Measurements from ENCODE around the gene SMARCC2. TPM values are rescaled to one million over a fixed set of nuclear protein-coding genes. Genes with fewer than 3 reads are reported as not detected.

Gene SMARCC2
- total and polyA plus RNA-seq, 2 of the 13 experiments (the other 11 are each of a cell fraction or from before 2014, with no cell fraction given) = 21.3 to 24.1 TPM

DNA sequence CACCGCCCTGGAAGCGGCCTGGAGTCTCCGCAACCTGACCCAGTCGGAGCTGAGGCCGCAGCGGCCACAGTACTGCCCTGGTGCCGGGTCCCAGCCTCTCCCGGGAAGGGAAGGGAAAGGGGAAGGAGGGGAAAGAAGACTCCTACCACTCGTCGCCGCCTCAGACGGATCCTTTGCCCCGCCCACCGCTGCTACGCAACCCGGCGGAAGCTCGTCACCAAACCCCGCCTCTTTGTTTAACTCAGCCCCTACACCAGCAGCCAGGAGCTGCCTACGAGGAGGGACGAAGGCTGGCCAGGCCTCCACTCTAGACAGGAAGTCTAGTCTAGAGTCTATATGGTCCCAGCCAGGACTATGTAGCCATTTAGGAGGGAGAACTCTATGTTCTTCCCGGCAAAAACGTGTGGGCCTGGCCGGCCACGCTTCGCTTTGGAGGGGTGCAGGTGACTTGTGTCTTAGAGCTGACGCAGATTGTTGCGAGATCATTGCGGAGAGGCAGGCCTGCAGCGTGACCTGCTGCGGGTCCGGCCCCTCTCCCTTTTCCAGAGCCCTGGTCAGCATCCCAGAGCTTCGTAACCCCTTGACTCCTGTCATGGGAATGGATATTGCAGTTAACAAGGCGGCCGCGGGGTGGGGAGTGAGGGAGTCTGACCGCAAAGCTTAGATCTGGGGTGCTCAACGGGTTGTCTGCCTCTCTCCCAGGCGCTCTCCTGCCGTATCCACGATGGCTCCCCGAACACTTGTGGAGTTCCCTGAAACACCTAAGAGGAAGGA, 32.7 kb upstream of the SMARCC2 start, which contains the start of gene RNF41 (continued):
- TF ChIP-seq, protein P1, sequence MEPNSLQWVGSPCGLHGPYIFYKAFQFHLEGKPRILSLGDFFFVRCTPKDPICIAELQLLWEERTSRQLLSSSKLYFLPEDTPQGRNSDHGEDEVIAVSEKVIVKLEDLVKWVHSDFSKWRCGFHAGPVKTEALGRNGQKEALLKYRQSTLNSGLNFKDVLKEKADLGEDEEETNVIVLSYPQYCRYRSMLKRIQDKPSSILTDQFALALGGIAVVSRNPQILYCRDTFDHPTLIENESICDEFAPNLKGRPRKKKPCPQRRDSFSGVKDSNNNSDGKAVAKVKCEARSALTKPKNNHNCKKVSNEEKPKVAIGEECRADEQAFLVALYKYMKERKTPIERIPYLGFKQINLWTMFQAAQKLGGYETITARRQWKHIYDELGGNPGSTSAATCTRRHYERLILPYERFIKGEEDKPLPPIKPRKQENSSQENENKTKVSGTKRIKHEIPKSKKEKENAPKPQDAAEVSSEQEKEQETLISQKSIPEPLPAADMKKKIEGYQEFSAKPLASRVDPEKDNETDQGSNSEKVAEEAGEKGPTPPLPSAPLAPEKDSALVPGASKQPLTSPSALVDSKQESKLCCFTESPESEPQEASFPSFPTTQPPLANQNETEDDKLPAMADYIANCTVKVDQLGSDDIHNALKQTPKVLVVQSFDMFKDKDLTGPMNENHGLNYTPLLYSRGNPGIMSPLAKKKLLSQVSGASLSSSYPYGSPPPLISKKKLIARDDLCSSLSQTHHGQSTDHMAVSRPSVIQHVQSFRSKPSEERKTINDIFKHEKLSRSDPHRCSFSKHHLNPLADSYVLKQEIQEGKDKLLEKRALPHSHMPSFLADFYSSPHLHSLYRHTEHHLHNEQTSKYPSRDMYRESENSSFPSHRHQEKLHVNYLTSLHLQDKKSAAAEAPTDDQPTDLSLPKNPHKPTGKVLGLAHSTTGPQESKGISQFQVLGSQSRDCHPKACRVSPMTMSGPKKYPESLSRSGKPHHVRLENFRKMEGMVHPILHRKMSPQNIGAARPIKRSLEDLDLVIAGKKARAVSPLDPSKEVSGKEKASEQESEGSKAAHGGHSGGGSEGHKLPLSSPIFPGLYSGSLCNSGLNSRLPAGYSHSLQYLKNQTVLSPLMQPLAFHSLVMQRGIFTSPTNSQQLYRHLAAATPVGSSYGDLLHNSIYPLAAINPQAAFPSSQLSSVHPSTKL (CRISPR knock-in tag; IDR thresholded peaks at IDR 0.05) = no peak; the same call in 1 of the 2 replicates
- TF ChIP-seq ZEB1 (IDR thresholded peaks at IDR 0.05; ENCODE audit: insufficient replicate concordance, low read depth) (no peak), ZBTB3 (CRISPR knock-in tag; IDR thresholded peaks at IDR 0.05; ENCODE audit: borderline replicate concordance, low read depth) (0 out of 2 replicates have a peak, but pooled peaks have one; percentile 60), FOXK2 (IDR thresholded peaks at IDR 0.05) (no peak), ATM (IDR thresholded peaks at IDR 0.05; ENCODE audit: borderline replicate concordance) (no peak), PITX1 (CRISPR knock-in tag; IDR thresholded peaks at IDR 0.05) (no peak; the same call in 1 of the 2 replicates), GFI1 (CRISPR knock-in tag; IDR thresholded peaks at IDR 0.05; ENCODE audit: borderline replicate concordance) (0 out of 2 replicates have a peak, but pooled peaks have one; percentile 27), ZNF674 (CRISPR knock-in tag; IDR thresholded peaks at IDR 0.05; ENCODE audit: low read depth) (no peak), MBNL3 (CRISPR knock-in tag; conservative IDR thresholded peaks at IDR 0.05) (no peak), JUND (CRISPR knock-in tag; IDR thresholded peaks at IDR 0.05) (0 out of 2 replicates have a peak, but pooled peaks have one; percentile 20), FOXP1 (IDR thresholded peaks at IDR 0.05) (no peak), FOXP1 (CRISPR knock-in tag; IDR thresholded peaks at IDR 0.05) (no peak), ZKSCAN5 (CRISPR knock-in tag; IDR thresholded peaks at IDR 0.05) (no peak), NFATC3 (CRISPR knock-in tag; IDR thresholded peaks at IDR 0.05) (peak; percentile 93; the same call in 1 of the 2 replicates), ZNF629 (CRISPR knock-in tag; conservative IDR thresholded peaks at IDR 0.05) (no peak), ZNF616 (CRISPR knock-in tag; IDR thresholded peaks at IDR 0.05; ENCODE audit: low read depth) (no peak; the same call in 1 of the 2 replicates), ZBTB21 (CRISPR knock-in tag; IDR thresholded peaks at IDR 0.05) (peak; percentile 66), HOXA9 (CRISPR knock-in tag; IDR thresholded peaks at IDR 0.05; ENCODE audit: borderline replicate concordance) (no peak), ONECUT2 (CRISPR knock-in tag; IDR thresholded peaks at IDR 0.05) (no peak), ZFP82 (CRISPR knock-in tag; IDR thresholded peaks at IDR 0.05; ENCODE audit: borderline replicate concordance) (no peak)
- TF ChIP-seq, protein P2, sequence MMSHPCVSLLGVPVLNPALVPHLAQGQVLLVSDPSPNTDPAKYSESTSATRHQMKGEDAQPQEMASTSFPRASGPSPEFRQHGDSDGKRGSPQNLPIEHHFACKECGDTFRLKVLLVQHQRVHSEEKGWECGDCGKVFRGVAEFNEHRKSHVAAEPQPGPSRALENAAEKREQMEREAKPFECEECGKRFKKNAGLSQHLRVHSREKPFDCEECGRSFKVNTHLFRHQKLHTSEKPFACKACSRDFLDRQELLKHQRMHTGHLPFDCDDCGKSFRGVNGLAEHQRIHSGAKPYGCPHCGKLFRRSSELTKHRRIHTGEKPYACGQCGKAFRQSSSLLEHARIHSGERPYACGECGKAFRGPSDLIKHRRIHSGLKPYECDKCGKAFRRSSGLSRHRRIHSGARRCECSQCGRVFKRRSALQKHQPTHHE (CRISPR knock-in tag; IDR thresholded peaks at IDR 0.05; ENCODE audit: borderline replicate concordance) = 0 out of 2 replicates have a peak, but pooled peaks have one; percentile 80
- TF ChIP-seq, protein P3, sequence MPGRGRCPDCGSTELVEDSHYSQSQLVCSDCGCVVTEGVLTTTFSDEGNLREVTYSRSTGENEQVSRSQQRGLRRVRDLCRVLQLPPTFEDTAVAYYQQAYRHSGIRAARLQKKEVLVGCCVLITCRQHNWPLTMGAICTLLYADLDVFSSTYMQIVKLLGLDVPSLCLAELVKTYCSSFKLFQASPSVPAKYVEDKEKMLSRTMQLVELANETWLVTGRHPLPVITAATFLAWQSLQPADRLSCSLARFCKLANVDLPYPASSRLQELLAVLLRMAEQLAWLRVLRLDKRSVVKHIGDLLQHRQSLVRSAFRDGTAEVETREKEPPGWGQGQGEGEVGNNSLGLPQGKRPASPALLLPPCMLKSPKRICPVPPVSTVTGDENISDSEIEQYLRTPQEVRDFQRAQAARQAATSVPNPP (CRISPR knock-in tag; IDR thresholded peaks at IDR 0.05) = no peak
- TF ChIP-seq, protein P4, sequence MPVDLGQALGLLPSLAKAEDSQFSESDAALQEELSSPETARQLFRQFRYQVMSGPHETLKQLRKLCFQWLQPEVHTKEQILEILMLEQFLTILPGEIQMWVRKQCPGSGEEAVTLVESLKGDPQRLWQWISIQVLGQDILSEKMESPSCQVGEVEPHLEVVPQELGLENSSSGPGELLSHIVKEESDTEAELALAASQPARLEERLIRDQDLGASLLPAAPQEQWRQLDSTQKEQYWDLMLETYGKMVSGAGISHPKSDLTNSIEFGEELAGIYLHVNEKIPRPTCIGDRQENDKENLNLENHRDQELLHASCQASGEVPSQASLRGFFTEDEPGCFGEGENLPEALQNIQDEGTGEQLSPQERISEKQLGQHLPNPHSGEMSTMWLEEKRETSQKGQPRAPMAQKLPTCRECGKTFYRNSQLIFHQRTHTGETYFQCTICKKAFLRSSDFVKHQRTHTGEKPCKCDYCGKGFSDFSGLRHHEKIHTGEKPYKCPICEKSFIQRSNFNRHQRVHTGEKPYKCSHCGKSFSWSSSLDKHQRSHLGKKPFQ (CRISPR knock-in tag; IDR thresholded peaks at IDR 0.05; ENCODE audit: insufficient replicate concordance) = peak; percentile 70
